ENCODE results near the gene ZNF385D. TPM values are rescaled to one million over a fixed set of nuclear protein-coding genes. Genes with fewer than 3 reads are reported as not detected.

ZNF385D gene
- total RNA-seq, 1 donor from 2014 or later, result 2.9 TPM

GRCh38 chr3:21564531-21564930 lies 186.5 kb downstream of the ZNF385D start:
- Histone ChIP-seq H3K9me3 (no peaks in the 10 kb centered on the region), H3K4me1 (no peaks in the 10 kb centered on the region), H3K4me3 (no peak overlapping the region), H3K27ac (no peak overlapping the region), H3K36me3 (no peaks in the 10 kb centered on the region), H3K27me3 (ENCODE audit: low read depth) (no peaks in the 10 kb centered on the region)
- DNase-seq (no peak), ATAC-seq (no peak)
- intact Hi-C loops (cut with DNase I), result no loop called here
- no peak for TF ChIP-seq CTCF (IDR thresholded peaks at IDR 0.05)

DNA sequence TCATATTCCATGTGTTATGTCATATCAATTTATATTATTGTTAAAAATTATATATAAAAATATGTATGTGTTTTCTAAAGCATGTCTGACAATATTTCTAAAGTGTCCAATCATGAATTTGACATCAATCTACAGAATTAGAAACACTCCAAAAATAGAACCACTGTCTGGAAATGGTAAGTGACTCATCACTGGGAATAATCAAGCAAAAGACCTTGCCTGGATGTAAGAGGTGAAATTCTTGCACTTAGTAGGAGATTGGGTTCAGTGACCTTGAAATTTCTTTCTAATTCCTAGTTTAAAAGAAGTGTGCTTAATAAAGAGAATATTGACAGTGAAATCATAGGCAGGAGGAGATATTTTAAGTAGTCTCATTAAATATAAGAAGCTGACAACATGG lies 188.8 kb downstream of the ZNF385D start:
- DNase-seq, result no peak
- Histone ChIP-seq H3K4me1 (no peaks in the 10 kb centered on the region), H3K4me3 (no peak overlapping the region), H3K36me3 (no peaks in the 10 kb centered on the region), H3K27ac (no peak overlapping the region), H3K9me3 (no peaks in the 10 kb centered on the region), H3K27me3 (ENCODE audit: low read depth) (no peaks in the 10 kb centered on the region)
- no peak for TF ChIP-seq CTCF (IDR thresholded peaks at IDR 0.05)
- no peak for ATAC-seq
- intact Hi-C loops (cut with DNase I), result no loop called here

DNA sequence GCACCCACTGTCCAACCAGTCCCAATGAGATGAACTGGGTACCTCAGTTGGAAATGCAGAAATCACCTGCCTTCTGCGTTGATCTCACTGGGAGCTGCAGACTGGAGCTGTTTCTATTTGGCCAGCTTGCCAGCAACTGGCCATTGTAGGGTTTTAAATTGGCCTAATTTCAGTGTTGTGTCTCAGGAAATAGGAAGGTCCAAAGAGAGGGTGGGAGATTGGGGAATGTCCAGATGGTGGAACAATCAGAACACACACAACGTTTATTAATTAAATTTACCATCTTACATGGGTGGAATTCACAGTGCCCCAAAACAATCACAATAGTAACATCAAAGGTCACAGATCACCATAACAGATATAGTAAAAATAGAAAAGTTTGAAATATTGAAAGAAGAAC lies 189.5 kb downstream of the ZNF385D start:
- Histone ChIP-seq H3K27me3 (ENCODE audit: low read depth) (no peaks in the 10 kb centered on the region), H3K9me3 (no peaks in the 10 kb centered on the region), H3K27ac (no peak overlapping the region), H3K4me3 (no peak overlapping the region), H3K4me1 (no peaks in the 10 kb centered on the region), H3K36me3 (no peaks in the 10 kb centered on the region)
- DNase-seq (no peak), ATAC-seq (no peak)
- intact Hi-C loops (cut with DNase I), result no loop called here
- TF ChIP-seq CTCF (IDR thresholded peaks at IDR 0.05), result no peak

GRCh38 chr3:21551019-21551418 lies 200.0 kb downstream of the ZNF385D start:
- Histone ChIP-seq H3K27ac (no peak overlapping the region), H3K4me3 (no peak overlapping the region), H3K9me3 (no peaks in the 10 kb centered on the region), H3K27me3 (ENCODE audit: low read depth) (no peaks in the 10 kb centered on the region), H3K4me1 (no peaks in the 10 kb centered on the region), H3K36me3 (no peaks in the 10 kb centered on the region)
- DNase-seq (no peak), ATAC-seq (no peak)
- no peak for TF ChIP-seq CTCF (IDR thresholded peaks at IDR 0.05)
- intact Hi-C loops (cut with DNase I), result no loop called here

- Histone ChIP-seq H3K27me3 (ENCODE audit: low read depth) (no peaks in the 10 kb centered on the region), H3K9me3 (no peaks in the 10 kb centered on the region), H3K4me1 (no peaks in the 10 kb centered on the region), H3K4me3 (no peak overlapping the region), H3K36me3 (no peaks in the 10 kb centered on the region), H3K27ac (no peak overlapping the region)
- ATAC-seq (no peak), DNase-seq (no peak)
- TF ChIP-seq CTCF (IDR thresholded peaks at IDR 0.05), result no peak
- intact Hi-C loops (cut with DNase I), result no loop called here
These were observed 206.9 kb downstream of the ZNF385D start for GRCh38 chr3:21544076-21544462.
